Dedifferentiated amniotic fluid mesenchymal stem cell (primary cell): ENCODE measurements around the gene HK1.
"Not testable (repeated sequence)": the region's sequence is repeated elsewhere in the genome, so short reads cannot be mapped to it uniquely, and the experiment has no call there.

Source experiments
- DNase-seq: peaks from one replicate; pipeline ENCODE4 v3.0.0-alpha.2; 2016; ENCODE audit errors: extremely low spot score

The HK1 gene

GRCh38 chr10:69311309-69311708, 33.0 kb downstream of the HK1 start:
- DNase-seq, result no peak

GRCh38 chr10:69312528-69312927, 34.2 kb downstream of the HK1 start:
- DNase-seq, result no peak

DNA sequence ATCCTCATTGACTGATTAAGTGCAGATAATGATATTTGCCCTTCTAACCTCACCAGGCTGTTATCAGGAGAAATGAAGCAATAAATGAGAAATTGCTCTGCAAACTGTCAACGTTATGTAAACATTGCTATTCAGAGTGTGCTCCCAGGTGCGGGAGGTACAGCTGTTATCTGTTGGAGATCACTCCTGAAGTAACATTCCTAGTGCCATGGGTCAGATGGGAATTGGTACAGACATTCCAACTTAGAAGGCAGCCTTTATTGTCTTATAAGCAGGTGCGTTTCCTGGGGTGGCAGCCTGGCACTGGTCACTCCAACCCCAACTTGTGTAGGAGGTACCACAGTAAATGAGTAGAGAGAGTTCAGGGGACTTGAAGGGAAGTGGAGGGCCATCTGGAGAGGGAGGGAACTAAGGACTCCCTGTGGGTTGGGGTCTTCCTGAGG, 36.8 kb downstream of the HK1 start:
- no peak for DNase-seq

- DNase-seq, result no peak
These were observed 37.5 kb downstream of the HK1 start for GRCh38 chr10:69315610-69316312.

DNA sequence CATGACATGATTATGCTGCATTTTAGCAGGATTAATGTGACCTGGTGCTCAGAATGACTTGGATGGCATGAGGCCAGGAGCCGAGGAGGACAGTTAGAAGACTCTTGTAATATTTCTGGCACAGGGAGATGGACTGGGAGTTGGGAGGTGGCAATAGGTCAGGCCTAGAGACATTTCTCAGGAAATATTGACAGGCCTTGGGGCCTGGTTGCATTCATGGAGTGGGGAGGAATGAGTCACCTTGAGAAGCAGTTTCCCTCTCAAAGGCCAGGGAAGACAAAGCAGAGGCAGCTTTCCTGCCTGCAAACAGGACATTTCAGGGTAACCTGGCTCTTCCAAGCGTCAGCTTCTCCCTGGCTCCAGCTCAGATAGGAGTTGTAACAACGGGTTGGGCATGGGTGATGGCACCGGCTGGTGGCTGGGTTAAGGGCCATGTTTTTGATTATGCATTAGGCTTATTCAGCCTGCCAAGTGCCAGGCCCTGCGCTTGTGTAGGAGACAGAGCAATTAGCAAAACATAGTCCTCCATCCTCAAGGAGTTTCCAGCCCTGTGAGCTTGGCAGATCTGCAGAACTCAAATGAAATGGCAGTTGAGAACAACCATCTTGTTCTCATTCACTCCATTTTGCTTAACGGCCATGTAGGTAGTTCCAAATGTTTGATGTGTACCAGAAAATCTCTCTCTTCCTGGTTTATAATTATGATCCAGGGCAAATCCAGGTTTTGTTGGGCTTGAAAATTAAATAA, 38.2 kb downstream of the HK1 start:
- no peak for DNase-seq

GRCh38 chr10:69317175-69317604, 38.9 kb downstream of the HK1 start:
- DNase-seq, result no peak

DNA sequence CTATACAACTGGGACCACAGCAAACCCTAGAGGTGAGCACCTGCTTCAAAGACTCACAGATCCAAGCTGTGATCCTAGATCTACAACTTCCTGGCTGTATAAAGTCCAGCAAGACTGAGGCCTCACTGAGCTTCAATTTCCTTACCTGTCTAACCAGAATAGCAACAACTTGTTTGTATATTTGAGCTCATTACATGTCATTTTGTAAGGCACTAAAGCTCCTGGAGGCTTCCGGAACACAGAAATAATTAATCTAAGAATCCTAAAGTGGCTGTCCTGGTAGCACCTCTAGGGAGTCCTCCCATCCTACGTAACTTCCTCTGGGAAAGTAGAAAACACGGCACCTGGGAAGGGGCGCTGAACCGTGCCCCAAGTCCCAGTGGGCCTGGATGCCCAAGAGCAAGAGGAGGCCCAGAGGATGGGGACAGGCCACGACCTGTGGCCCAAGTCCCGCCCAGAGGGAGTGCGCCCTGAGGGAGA, 39.4 kb downstream of the HK1 start:
- DNase-seq, result no peak

DNA sequence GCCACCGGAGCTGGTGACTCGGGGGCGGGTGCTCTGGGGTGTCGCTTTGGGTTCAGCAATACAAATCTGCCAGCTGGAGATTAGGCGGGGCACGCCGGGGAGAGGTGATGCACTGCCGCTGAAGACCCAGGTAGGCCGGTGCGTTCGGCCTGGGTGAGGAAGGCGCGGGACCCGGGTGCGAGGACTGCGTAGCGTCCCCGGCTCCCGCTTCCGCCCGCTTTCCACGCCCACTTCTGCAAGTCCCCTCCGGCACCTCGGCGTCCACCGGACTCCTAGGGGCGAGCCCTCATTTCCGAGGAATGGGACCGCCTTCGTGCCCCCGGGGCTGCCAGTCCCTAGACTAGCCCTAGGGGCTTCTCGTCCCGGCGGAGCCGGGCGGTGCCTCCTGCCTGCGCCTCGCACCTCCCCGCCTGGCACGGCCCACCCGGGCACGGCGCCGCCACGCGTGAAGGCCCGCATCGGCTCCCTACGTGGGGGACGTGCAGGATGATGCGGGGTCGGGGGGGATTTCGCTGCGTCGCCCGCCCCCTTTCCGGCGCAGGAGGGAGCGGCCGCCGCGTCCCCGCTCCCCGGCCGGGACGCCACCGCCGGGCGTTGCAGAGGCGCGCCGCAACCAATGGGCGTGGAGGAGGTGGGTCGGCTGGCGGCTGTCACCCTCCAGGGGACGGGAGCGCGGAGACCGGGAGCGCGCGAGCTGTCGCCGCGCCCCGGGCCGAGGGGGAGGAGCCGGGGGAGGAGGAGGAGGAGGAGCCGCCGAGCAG, 40.0 kb downstream of the HK1 start:
- peak; percentile 72 for DNase-seq

GRCh38 chr10:69318867-69319727, 40.8 kb downstream of the HK1 start:
- DNase-seq, result no peak

DNA sequence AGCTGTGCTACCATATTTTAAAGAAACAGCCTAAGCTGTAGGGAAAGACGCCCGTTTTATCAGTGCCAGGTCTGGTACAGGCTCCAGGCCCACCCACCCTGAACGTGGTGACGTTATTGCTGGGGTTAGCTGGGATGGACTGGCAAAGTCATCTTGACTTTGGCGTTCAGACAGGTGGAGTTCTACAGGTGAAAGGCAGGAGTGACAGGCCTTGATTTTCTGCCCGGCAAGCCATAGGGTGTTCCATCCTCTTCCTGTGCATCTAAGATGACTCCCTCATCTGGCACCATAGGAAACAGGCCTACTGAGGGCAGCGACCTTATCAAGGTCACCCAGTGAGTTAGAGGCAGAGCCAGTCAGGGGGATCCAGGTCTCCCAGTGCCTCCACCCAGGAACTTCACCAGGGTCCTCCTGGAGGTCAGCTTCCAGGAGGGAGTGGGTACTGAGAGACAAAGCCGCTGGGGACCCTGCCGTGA, 41.6 kb downstream of the HK1 start:
- DNase-seq, result no peak

- no peak for DNase-seq
These were observed 42.2 kb downstream of the HK1 start for GRCh38 chr10:69320521-69320920.

DNA sequence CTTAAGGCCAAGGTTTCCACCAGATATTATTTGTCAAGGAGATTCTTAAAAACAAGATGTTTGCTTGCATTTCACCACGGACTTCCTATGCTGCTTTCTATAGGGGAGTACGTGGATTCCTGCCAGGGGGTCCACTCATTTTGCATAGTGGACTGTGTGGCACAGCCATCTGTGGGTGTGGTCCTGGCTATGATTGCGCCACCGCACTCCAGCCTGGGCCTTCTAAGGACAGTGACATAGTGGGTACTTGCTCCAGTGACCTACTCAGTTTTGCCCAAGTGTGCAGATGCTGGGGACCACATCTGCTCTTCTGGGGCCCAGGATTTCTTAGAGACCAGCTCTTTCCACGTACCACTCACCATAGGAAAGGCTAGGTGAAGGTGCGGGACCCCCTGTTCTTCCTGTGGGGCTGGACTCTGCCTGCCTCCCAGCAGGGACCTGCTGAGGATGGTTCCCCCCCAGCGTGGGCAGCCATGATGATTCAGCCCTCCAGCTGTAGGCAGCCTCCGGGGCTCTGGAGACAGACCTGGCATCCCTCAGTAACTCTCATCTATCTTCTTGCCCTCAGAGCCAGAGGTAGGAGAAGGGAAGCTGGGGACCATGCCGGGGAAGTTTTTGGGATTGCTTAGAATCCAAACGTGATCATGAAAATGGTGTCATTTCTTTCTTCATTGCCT, 42.9 kb downstream of the HK1 start:
- no peak for DNase-seq

DNA sequence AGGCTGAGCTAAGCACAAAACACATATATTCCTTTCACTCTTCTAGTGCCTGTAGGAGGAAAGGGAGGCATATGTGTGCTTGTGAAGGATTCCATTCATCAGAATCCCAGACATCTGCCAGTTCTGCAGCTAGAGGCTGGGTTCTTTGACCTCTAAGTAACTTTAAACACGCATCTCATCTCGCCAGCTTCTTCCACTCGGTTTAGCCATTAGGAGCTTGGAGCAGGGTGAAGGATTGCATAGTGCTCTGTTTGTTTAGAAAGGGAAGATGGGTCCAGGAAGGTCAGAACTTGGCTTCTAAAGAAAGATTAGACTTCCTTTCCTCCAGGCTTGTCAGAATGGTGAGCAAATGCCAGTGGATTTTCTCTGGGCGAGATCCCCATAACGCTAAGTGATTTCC, 43.6 kb downstream of the HK1 start:
- no peak for DNase-seq

DNA sequence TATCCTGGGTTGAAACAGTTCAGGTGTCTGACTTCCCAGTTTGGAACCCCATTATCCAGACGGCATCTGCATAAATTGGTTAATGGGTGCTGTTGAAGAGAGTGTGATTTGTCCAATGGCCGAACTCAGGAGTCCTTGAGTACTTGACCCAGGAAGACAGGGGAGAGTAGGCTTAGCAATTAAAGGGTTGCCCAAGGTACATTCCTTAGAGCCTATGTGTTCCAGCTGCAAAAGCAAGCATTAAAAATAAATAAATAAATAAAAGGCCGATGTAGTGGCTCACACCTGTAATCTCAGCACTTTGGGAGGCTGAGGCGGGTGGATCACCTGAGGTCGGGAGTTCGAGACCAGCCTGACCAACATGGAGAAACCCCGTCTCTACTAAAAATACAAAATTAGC, 44.0 kb downstream of the HK1 start:
- DNase-seq, result not testable (repeated sequence)

GRCh38 chr10:69323622-69324021, 45.3 kb downstream of the HK1 start:
- no peak for DNase-seq

DNA sequence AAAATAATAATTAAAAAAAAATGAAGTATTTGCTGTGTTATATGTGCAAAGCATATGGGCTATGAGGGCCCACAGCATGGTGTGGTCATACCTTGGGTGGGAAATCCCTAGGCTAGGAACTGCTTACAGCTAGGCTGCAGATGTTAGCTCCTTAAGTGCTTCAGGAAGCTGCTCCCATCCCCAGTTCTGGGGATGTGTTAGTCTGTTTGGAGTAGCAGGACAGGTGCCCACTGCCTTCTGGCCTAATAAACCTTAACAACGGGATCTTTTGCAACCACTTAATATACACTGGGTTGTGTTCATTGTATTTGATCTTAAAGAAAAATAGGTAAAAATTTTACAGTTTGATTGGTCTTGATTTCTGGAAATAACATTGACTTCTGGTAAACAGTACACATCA, 46.3 kb downstream of the HK1 start:
- no peak for DNase-seq

DNA sequence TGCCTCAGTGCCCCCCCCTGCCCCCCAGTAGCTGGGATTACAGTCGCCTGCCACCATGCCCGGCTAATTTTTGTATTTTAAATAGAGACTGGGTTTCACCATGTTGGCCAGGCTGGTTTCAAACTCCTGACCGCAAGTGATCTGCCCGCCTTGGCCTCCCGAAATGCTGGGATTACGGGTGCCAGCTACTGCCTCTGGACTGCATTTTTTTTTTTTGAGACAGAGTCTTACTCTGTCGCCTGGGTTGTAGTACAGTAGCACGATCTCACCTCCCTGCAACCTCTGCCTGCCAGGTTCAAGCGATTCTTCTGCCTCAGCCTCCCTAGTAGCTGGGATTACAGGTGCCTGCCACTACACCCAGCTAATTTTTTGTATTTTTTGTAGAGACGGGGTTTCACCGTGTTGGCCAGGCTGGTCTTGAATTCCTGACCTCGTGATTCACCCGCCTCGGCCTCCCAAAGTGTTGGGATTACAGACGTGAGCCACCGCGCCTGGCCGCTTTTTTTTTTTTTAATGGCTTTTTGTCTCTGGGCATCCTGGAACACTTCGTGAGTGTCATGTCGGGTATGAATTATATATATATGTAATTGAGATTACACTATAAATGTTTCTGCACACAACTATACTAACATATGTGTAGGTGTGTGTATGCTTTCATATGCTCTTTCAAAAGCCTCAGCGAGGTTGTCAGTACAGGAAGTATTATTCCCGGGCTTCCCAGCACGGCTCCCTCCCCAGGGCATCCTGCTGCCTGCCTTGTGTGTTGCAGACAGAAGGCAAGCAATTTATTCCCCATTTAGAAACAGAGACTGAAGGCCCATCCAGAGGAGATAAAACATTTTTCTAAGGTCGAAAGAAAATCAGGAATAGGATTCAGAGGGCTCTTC, 47.6 kb downstream of the HK1 start:
- DNase-seq, result not testable (repeated sequence)

- DNase-seq, result no peak
These were observed 48.4 kb downstream of the HK1 start for GRCh38 chr10:69326692-69327091.

GRCh38 chr10:69327463-69328379, 49.4 kb downstream of the HK1 start:
- no peak for DNase-seq
